GM12872 (cell line): Measurements from ENCODE around the gene POMP.

Experiments
- CTCF ChIP-seq: IDR thresholded peaks from 3 replicates; pipeline ENCODE4 v1.5.1; 2011; ENCODE audit warnings: low read depth, mild to moderate bottlenecking, low read length, moderate library complexity; ENCODE audit not compliant: insufficient read depth

Gene POMP

DNA sequence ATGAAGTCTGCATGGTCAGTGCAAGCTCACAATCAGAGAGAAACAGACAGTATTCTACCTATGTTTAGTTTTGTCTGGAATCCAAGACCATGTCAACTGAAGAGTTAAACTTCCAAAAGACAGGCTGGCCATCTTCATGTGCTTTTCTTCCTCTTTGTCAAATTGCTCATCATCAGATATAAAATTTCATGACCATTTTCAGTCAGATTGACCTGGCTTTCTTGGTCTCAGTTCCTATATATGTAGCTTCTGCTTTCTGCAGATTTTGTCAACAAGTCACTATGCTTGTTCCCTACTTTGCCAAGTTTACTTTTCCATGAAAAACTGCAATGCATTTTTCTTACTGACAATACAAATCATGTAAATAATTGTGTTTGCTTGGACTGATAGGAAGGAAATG, 46.0 kb downstream of the POMP start:
- no peak for TF ChIP-seq CTCF

GRCh38 chr13:28705461-28706083, 46.6 kb downstream of the POMP start:
- TF ChIP-seq CTCF, result no peak

DNA sequence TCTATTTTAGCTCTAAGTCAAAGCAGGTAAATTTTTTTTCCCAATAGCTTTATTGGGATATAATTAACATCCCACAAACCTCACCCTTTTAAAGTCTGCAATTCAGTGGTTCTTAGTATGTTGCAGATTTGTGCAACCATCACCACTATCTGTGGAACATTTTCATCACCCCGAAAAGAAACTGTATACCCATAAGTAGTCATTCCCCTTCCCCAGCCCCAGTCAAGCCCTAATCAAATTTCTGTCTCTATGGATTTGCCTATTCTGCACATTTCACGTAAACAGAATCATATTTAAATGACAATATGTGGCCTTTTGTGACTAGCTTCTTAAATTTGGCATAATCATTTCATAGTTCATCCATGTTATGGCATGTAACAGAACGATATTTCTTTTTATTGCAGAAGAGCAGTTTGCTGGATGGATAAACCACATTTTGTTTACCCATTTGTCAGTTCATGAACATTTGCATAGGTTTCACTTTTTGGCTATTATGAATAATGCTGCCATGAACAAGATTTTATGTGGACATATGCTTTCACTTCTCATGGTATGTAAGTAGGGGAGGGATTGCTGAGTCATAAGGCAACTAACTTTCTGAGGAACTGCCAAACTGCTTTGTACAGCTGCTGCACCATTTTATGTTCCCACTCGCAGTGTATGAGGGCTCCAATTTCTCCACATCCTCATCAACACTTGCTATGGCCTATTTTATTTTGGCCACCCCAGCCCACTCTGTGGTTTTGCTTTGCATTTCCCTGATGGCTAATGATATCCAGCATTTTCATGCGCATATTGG, 48.9 kb downstream of the POMP start:
- no peak for TF ChIP-seq CTCF

- no peak for TF ChIP-seq CTCF
Measured at GRCh38 chr13:28710161-28710560, 51.2 kb downstream of the POMP start.

DNA sequence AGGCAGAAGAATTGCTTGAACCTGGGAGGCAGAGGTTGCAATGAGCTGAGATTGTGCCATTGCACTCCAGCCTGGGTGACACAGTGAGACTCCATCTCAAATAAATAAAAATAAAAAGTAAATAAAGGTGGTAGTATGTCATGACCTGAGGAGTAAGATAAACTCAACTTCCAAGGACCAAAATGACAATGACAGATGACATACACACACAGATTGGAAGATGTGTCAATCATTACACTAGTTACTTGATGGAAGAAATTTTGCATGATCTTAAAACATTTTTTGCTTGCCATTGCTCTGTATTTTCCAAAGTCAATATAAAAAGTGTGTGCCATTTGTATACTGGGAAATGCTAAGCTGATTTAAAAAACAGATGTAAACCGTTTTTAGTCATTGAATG, 55.7 kb downstream of the POMP start:
- TF ChIP-seq CTCF, result no peak

GRCh38 chr13:28716511-28716910, 57.6 kb downstream of the POMP start:
- TF ChIP-seq CTCF, result no peak

GRCh38 chr13:28717170-28717569, 58.2 kb downstream of the POMP start:
- TF ChIP-seq CTCF, result no peak
